ENCODE results near the gene ADAMTS14. TPM values are rescaled to one million over a fixed set of nuclear protein-coding genes. Genes with fewer than 3 reads are reported as not detected.

Gene ADAMTS14
- polyA plus RNA-seq, 6 donors from 2014 or later = not detected

DNA sequence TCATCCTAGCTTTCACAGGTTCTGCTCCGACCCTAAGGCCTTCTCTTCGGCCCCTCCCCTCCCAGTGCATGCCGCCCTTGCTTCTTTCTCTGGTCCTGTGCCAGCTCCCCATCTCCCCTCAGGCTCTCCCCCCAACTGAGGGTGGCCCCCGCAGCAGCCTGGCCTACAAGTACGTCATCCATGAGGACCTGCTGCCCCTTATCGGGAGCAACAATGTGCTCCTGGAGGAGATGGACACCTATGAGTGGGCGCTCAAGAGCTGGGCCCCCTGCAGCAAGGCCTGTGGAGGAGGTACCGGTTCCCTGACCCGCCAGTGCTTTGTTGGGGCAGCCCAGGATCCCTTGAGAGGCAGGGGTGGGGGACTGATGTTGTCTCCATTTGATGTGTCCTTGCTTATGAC is 79.0 kb downstream of the ADAMTS14 start:
- Mint-ChIP-seq H3K9me3 (no peaks in the 10 kb centered on the region), H3K27ac (no peak overlapping the region), H3K36me3 (no peaks in the 10 kb centered on the region), H3K4me1 (no peaks in the 10 kb centered on the region), H3K27me3 (peaks cover 0 to 18% (median 7%) of the 10 kb centered on the region in 3 donors), H3K4me3 (no peak overlapping the region)
- ATAC-seq (ENCODE audit: low read depth in 2 of 2) (no peak), DNase-seq (no peak)

DNA sequence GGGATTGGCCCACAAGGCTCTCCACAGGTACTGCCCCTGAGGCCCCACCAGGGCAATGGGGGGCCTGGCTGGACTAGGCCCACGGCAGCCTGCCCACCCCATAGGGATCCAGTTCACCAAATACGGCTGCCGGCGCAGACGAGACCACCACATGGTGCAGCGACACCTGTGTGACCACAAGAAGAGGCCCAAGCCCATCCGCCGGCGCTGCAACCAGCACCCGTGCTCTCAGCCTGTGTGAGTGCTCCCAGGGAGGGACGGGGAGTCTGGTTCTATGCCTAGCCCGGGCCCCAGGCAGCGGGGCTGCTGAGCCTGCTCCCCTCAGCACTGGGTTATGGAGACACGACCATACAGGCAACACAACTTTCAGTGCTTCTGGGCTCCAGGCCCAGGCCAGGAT is 79.7 kb downstream of the ADAMTS14 start:
- no peak overlapping the region for H3K27ac Mint-ChIP-seq
- H3K36me3 Mint-ChIP-seq = no peaks in the 10 kb centered on the region
- no peak for ATAC-seq (ENCODE audit: low read depth in 2 of 2)
- H3K27me3 Mint-ChIP-seq = peaks cover 0 to 18% (median 7%) of the 10 kb centered on the region in 3 donors
- H3K4me1 Mint-ChIP-seq = no peaks in the 10 kb centered on the region
- DNase-seq = no peak
- no peaks in the 10 kb centered on the region for H3K9me3 Mint-ChIP-seq
- no peak overlapping the region for H3K4me3 Mint-ChIP-seq

DNA sequence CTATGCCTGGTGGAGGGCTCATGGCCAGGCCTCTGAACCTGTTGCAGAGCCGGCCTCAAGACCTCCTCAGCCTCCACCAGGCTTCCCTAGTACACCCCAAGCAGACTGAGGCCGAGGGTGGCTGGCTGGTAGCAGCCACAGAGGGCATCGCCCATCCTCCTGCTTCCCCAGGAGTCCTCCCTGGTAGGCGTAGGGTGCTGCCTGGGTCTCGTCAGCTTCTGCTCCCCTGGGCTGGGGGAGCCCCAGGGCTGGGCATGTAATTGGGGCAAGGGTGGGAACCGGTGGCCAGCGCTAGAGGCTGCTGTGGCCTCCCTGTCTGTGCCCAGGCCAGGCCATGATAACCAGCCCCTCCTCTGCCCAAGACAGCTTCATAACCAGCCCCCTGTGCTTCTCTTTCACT is 80.3 kb downstream of the ADAMTS14 start:
- DNase-seq (no peak), ATAC-seq (ENCODE audit: low read depth in 2 of 2) (no peak)
- Mint-ChIP-seq H3K27ac (no peak overlapping the region), H3K9me3 (no peaks in the 10 kb centered on the region), H3K4me1 (no peaks in the 10 kb centered on the region), H3K4me3 (no peak overlapping the region), H3K36me3 (no peaks in the 10 kb centered on the region), H3K27me3 (peaks cover 0 to 18% (median 7%) of the 10 kb centered on the region in 3 donors)

DNA sequence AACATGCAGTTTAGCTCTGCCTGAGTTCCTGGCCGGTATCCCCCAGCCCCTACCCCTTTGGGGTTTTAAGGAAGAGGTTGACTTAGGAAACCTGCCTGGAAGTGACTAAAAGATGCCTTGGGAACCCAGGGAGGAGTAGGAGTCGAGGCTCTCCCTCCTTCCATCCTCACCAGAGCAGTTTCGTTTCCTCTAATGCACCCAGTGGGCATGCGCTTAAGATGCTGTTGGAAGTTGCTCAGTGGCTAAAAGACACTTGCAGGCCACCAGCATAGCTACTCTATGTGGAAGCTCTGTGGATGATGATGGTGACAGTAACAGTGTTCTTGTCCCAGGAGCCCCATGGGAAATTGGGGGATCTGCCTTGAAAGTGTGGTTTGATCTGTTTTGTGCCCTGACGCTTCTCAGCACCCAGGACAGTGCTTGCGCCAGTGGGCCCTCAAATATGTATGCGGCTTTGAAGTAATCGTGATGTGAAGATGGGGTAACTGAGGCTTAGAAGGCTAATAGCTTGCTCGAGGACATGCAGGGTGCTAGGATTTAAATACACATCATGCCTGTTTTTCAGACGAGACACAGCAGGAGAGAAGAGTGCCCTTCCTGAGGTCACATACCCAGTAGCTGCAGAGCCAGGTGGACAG is 80.8 kb downstream of the ADAMTS14 start:
- Mint-ChIP-seq H3K4me3 (no peak overlapping the region), H3K27me3 (peaks cover 0 to 18% (median 7%) of the 10 kb centered on the region in 3 donors), H3K9me3 (no peaks in the 10 kb centered on the region), H3K36me3 (no peaks in the 10 kb centered on the region), H3K27ac (no peak overlapping the region), H3K4me1 (no peaks in the 10 kb centered on the region)
- no peak for ATAC-seq (ENCODE audit: low read depth in 2 of 2)
- no peak for DNase-seq

DNA sequence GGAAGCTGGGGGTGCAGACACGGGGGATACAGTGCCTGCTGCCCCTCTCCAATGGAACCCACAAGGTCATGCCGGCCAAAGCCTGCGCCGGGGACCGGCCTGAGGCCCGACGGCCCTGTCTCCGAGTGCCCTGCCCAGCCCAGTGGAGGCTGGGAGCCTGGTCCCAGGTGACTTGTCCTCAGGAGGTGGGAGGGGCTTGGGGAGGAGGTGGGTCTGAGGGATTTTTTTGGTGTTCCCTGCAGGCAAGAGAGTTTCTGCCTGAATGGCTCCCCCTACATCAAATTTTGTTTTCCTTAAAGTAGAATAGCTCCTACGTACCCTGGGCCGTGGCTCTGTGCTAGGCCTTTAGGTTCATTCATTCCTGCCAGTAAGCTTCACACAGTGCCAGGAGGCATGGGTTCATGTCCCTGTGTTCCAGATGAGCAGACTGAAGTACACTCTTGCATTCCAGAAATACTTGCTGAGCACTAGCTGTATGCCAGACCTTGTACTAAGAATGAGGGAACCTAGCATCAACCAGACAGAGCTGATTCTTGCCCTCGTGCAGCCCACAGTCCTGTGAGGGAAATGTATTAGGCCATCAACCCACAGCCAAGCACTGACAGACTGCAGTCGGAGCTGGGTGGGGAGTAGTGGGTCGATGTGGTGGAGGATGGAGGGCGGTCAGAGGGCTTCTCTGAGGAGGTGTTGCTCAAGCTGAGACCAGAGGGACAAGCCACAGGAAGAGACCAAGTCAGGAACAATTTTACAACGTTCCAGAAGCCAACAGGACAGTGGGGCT is 81.7 kb downstream of the ADAMTS14 start:
- H3K4me3 Mint-ChIP-seq = no peak overlapping the region
- ATAC-seq (ENCODE audit: low read depth in 2 of 2) (no peak), DNase-seq (no peak)
- H3K36me3 Mint-ChIP-seq = no peaks in the 10 kb centered on the region
- peaks cover 0 to 4% (median 0%) of the 10 kb centered on the region in 3 donors for H3K4me1 Mint-ChIP-seq
- no peaks in the 10 kb centered on the region for H3K9me3 Mint-ChIP-seq
- H3K27ac Mint-ChIP-seq = no peak overlapping the region
- H3K27me3 Mint-ChIP-seq = peaks cover 0 to 17% (median 10%) of the 10 kb centered on the region in 3 donors

DNA sequence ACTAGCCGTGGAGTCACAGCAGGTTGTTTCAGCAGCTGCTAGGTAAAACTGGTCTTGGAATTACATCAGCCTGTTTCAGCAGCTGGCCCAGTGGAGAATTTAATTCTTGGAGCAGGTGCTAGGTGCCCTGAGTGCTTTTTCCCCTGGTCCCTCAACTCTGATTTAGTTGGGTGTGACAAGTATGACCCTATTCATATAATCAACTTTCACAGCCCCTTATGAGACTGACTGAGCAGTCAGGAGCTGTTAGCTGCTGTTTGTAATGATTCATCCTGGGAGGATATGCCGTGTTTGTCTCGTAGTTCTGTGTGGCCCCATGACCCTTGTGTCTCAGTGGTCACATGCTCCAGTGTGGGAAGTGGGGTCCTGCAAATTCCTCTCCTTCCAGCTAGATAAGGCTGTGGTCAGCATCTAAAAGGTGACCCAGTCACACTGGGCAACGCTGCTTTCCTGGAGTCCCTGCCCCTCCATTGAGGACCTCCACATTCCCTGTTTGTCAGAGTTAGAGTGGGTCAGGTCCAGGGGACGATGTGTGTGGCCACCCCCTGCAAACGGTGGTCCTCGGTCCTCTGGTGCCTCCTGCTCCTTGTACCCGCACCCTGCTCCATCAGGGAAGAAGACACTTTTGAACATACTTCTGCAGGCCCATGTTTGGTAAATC is 84.5 kb downstream of the ADAMTS14 start:
- peaks cover 0 to 6% (median 0%) of the 10 kb centered on the region in 3 donors for H3K4me1 Mint-ChIP-seq
- no peak overlapping the region for H3K4me3 Mint-ChIP-seq
- no peak overlapping the region for H3K27ac Mint-ChIP-seq
- no peaks in the 10 kb centered on the region for H3K36me3 Mint-ChIP-seq
- no peak for DNase-seq
- no peaks in the 10 kb centered on the region for H3K9me3 Mint-ChIP-seq
- ATAC-seq (ENCODE audit: low read depth in 2 of 2) = no peak
- peaks cover 3 to 17% (median 11%) of the 10 kb centered on the region in 3 donors for H3K27me3 Mint-ChIP-seq

DNA sequence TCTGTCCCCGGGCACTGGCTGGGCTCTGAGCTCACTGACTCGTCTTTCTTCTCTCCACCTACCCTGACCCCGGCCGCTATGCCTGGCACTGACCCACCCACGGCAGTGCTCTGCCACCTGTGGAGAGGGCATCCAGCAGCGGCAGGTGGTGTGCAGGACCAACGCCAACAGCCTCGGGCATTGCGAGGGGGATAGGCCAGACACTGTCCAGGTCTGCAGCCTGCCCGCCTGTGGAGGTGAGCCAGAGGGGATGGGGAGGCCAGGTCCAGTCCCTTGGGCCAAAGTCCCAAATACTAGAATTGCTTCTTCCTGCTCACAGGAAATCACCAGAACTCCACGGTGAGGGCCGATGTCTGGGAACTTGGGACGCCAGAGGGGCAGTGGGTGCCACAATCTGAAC is 85.5 kb downstream of the ADAMTS14 start:
- ATAC-seq (ENCODE audit: low read depth in 2 of 2) = no peak
- H3K4me1 Mint-ChIP-seq = peaks cover 0 to 6% (median 0%) of the 10 kb centered on the region in 3 donors
- H3K27ac Mint-ChIP-seq = no peak overlapping the region
- no peaks in the 10 kb centered on the region for H3K36me3 Mint-ChIP-seq
- H3K27me3 Mint-ChIP-seq = peaks cover 3 to 17% (median 11%) of the 10 kb centered on the region in 3 donors
- no peak overlapping the region for H3K4me3 Mint-ChIP-seq
- no peaks in the 10 kb centered on the region for H3K9me3 Mint-ChIP-seq
- DNase-seq = no peak

DNA sequence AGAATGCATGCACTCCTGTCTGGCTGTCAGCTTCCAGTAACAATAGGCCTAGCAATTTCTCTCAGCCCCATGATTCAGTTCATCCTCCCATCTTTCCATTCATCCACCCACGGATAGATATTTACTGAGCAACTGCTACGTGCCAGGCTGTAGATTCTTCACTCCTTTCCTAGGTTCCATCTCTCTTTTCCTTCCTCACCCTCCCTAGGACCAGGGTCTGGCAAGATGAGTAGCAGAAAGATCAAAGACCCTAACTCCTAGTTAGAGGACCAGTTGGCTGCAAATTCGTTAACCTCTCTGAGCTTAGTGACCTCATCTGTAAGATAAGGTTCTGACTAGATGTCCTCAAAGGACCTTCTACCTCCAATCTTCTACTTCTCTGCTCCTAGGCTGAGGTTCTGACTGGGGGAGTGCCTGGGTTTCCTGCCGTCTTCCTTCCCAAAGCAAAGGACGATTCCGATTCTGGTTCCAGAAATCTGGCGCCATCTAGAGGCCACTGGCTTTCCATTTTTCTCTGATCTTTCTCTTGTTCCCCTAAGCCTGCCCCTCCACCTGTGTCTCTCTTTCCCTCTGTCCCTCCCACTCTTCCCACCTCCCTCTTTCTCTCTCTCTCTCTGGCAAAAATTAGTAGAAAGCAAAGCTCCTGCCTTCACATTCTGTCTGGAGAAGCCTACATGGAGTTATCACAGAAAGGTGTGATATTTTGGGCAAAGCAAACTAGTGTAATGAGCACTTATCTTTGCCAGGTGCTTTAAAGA is 86.6 kb downstream of the ADAMTS14 start:
- no peak for ATAC-seq (ENCODE audit: low read depth in 2 of 2)
- DNase-seq = no peak
- Mint-ChIP-seq H3K4me1 (peaks cover 0 to 6% (median 0%) of the 10 kb centered on the region in 3 donors), H3K27me3 (peaks cover 3 to 17% (median 11%) of the 10 kb centered on the region in 3 donors), H3K9me3 (no peaks in the 10 kb centered on the region), H3K4me3 (no peak overlapping the region), H3K27ac (no peak overlapping the region), H3K36me3 (no peaks in the 10 kb centered on the region)

DNA sequence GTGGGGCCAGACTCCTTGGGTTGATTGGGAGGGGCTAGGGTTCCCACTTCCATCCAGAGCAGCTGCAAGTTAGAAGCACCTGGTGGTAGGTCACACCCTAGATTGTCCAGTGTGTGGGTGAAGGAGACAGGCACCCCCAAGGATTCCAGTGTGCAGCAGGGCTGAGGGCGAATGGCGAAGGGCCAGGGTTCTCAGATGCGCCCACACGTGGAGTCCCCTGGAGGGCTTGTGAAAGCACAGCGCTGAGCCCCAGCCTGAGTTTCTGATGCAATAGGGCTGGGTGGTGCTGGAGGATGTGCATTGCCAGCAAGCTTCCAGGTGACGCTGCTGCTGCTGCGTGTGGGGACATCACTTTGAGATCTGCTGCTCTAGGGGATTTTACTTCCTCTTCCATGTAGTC is 87.5 kb downstream of the ADAMTS14 start:
- H3K4me3 Mint-ChIP-seq = no peak overlapping the region
- no peak for DNase-seq
- H3K27ac Mint-ChIP-seq = no peak overlapping the region
- H3K4me1 Mint-ChIP-seq = peaks cover 0 to 6% (median 0%) of the 10 kb centered on the region in 3 donors
- ATAC-seq (ENCODE audit: low read depth in 2 of 2) = no peak
- peaks cover 2 to 10% (median 3%) of the 10 kb centered on the region in 3 donors for H3K27me3 Mint-ChIP-seq
- H3K9me3 Mint-ChIP-seq = no peaks in the 10 kb centered on the region
- H3K36me3 Mint-ChIP-seq = peaks cover 0 to under 1% of the 10 kb centered on the region in 2 donors

DNA sequence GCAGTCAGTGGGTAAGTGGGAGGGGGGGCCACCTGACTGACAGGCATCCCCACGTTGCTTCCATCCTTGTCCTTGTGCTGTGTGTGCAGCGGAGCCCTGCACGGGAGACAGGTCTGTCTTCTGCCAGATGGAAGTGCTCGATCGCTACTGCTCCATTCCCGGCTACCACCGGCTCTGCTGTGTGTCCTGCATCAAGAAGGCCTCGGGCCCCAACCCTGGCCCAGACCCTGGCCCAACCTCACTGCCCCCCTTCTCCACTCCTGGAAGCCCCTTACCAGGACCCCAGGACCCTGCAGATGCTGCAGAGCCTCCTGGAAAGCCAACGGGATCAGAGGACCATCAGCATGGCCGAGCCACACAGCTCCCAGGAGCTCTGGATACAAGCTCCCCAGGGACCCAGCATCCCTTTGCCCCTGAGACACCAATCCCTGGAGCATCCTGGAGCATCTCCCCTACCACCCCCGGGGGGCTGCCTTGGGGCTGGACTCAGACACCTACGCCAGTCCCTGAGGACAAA is 88.0 kb downstream of the ADAMTS14 start:
- Mint-ChIP-seq H3K9me3 (peaks cover 3 to 5% (median 4%) of the 10 kb centered on the region in 7 donors), H3K36me3 (peaks cover 0 to 6% of the 10 kb centered on the region in 2 donors), H3K27me3 (peaks cover 0 to 10% (median 3%) of the 10 kb centered on the region in 3 donors), H3K4me1 (peaks cover 0 to 6% (median 0%) of the 10 kb centered on the region in 3 donors), H3K4me3 (no peak overlapping the region), H3K27ac (no peak overlapping the region)
- no peak for DNase-seq
- no peak for ATAC-seq (ENCODE audit: low read depth in 2 of 2)

DNA sequence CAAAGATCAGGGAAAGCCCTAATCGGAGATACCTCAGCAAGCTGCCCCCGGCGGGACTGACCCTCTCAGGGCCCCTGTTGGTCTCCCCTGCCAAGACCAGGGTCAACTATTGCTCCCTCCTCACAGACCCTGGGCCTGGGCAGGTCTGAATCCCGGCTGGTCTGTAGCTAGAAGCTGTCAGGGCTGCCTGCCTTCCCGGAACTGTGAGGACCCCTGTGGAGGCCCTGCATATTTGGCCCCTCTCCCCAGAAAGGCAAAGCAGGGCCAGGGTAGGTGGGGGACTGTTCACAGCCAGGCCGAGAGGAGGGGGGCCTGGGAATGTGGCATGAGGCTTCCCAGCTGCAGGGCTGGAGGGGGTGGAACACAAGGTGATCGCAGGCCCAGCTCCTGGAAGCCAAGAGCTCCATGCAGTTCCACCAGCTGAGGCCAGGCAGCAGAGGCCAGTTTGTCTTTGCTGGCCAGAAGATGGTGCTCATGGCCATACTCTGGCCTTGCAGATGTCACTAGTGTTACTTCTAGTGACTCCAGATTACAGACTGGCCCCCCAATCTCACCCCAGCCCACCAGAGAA is 88.8 kb downstream of the ADAMTS14 start:
- H3K36me3 Mint-ChIP-seq = peaks cover 0 to 12% of the 10 kb centered on the region in 2 donors
- ATAC-seq (ENCODE audit: low read depth in 2 of 2) (no peak), DNase-seq (no peak)
- peaks cover 0 to 10% (median 3%) of the 10 kb centered on the region in 3 donors for H3K27me3 Mint-ChIP-seq
- H3K9me3 Mint-ChIP-seq = peaks cover 7 to 13% (median 9%) of the 10 kb centered on the region in 7 donors
- H3K27ac Mint-ChIP-seq = no peak overlapping the region
- H3K4me3 Mint-ChIP-seq = no peak overlapping the region
- H3K4me1 Mint-ChIP-seq = peaks cover 0 to 6% (median 0%) of the 10 kb centered on the region in 3 donors

DNA sequence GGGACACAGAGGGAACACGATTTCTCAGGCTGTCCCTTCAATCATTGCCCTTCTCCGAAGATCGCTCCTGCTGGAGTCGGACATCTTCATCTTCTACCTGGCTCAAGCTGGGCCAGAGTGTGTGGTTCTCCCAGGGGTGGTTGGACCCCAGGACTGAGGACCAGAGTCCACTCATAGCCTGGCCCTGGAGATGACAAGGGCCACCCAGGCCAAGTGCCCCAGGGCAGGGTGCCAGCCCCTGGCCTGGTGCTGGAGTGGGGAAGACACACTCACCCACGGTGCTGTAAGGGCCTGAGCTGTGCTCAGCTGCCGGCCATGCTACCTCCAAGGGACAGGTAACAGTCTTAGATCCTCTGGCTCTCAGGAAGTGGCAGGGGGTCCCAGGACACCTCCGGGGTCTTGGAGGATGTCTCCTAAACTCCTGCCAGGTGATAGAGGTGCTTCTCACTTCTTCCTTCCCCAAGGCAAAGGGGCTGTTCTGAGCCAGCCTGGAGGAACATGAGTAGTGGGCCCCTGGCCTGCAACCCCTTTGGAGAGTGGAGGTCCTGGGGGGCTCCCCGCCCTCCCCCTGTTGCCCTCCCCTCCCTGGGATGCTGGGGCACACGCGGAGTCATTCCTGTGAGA is 89.5 kb downstream of the ADAMTS14 start:
- peaks cover 0 to 12% of the 10 kb centered on the region in 2 donors for H3K36me3 Mint-ChIP-seq
- peaks cover 8 to 20% (median 15%) of the 10 kb centered on the region in 7 donors for H3K9me3 Mint-ChIP-seq
- peaks cover 0 to 6% (median 0%) of the 10 kb centered on the region in 3 donors for H3K4me1 Mint-ChIP-seq
- ATAC-seq (ENCODE audit: low read depth in 2 of 2) (no peak), DNase-seq (no peak)
- H3K27ac Mint-ChIP-seq = no peak overlapping the region
- peaks cover 1 to 10% (median 3%) of the 10 kb centered on the region in 3 donors for H3K27me3 Mint-ChIP-seq
- H3K4me3 Mint-ChIP-seq = no peak overlapping the region

Data from naive B cell (primary cell).